ENCODE measurements around the gene XRN1.
"Not testable (repeated sequence)": the region's sequence is repeated elsewhere in the genome, so short reads cannot be mapped to it uniquely, and the experiment has no call there.

The XRN1 gene

GRCh38 chr3:142459929-142460328 lies 12.1 kb upstream of the XRN1 start:
- Histone ChIP-seq H3K4me3 (ENCODE audit: low read length in 2 of 2) (no peak overlapping the region), H3K36me3 (ENCODE audit: control insufficient read depth in 2 of 2, insufficient read depth in 2 of 2, low read length in 2 of 2) (peaks cover 7 to 12% of the 10 kb centered on the region in 2 donors)

GRCh38 chr3:142459096-142459495 lies 11.3 kb upstream of the XRN1 start:
- Histone ChIP-seq H3K9me3 (ENCODE audit: control insufficient read depth in 2 of 2, low read length in 2 of 2) (no peaks in the 10 kb centered on the region), H3K27ac (ENCODE audit: low read length) (no peak overlapping the region), H3K27me3 (ENCODE audit: control insufficient read depth in 1 of 2, insufficient read depth in 2 of 2, low read length in 2 of 2) (no peaks in the 10 kb centered on the region), H3K4me3 (ENCODE audit: low read length in 2 of 2) (no peak overlapping the region), H3K9ac (ENCODE audit: low read length in 2 of 2) (no peak overlapping the region), H3K4me1 (ENCODE audit: control insufficient read depth, insufficient read depth, low read length) (no peaks in the 10 kb centered on the region), H3K36me3 (ENCODE audit: control insufficient read depth in 2 of 2, insufficient read depth in 2 of 2, low read length in 2 of 2) (peaks cover 7 to 12% of the 10 kb centered on the region in 2 donors)

More at GRCh38 chr3:142459929-142460328, 12.1 kb upstream of the XRN1 start:
- Histone ChIP-seq H3K4me1 (ENCODE audit: control insufficient read depth, insufficient read depth, low read length) (no peaks in the 10 kb centered on the region), H3K9ac (ENCODE audit: low read length in 2 of 2) (no peak overlapping the region), H3K27me3 (ENCODE audit: control insufficient read depth in 1 of 2, insufficient read depth in 2 of 2, low read length in 2 of 2) (no peaks in the 10 kb centered on the region), H3K27ac (ENCODE audit: low read length) (no peak overlapping the region), H3K9me3 (ENCODE audit: control insufficient read depth in 2 of 2, low read length in 2 of 2) (no peaks in the 10 kb centered on the region)

GRCh38 chr3:142450881-142451280 lies 3.0 kb upstream of the XRN1 start:
- Histone ChIP-seq H3K9me3 (ENCODE audit: control insufficient read depth in 2 of 2, low read length in 2 of 2) (no peaks in the 10 kb centered on the region), H3K27me3 (ENCODE audit: control insufficient read depth in 1 of 2, insufficient read depth in 2 of 2, low read length in 2 of 2) (no peaks in the 10 kb centered on the region), H3K4me3 (ENCODE audit: low read length in 2 of 2) (no peak overlapping the region), H3K4me1 (ENCODE audit: control insufficient read depth, insufficient read depth, low read length) (no peaks in the 10 kb centered on the region), H3K9ac (ENCODE audit: low read length in 2 of 2) (no peak overlapping the region), H3K36me3 (ENCODE audit: control insufficient read depth in 2 of 2, insufficient read depth in 2 of 2, low read length in 2 of 2) (peaks cover 0 to 5% of the 10 kb centered on the region in 2 donors), H3K27ac (ENCODE audit: low read length) (peak overlapping the region; percentile 2)

GRCh38 chr3:142450189-142450588 lies 2.4 kb upstream of the XRN1 start:
- no peaks in the 10 kb centered on the region for H3K4me1 ChIP-seq (ENCODE audit: control insufficient read depth, insufficient read depth, low read length)
- H3K4me3 ChIP-seq (ENCODE audit: low read length in 2 of 2), result no peak overlapping the region

GRCh38 chr3:142447301-142447851 lies 461 bp downstream of the XRN1 start:
- H3K27ac ChIP-seq (ENCODE audit: low read length), result peak overlapping the region; percentile 92
- no peaks in the 10 kb centered on the region for H3K9me3 ChIP-seq (ENCODE audit: control insufficient read depth in 2 of 2, low read length in 2 of 2)
- no peaks in the 10 kb centered on the region for H3K27me3 ChIP-seq (ENCODE audit: control insufficient read depth in 1 of 2, insufficient read depth in 2 of 2, low read length in 2 of 2)
- peak overlapping the region; percentile 91 to 100 for H3K9ac ChIP-seq (ENCODE audit: low read length in 2 of 2)
- no peaks in the 10 kb centered on the region for H3K36me3 ChIP-seq (ENCODE audit: control insufficient read depth in 2 of 2, insufficient read depth in 2 of 2, low read length in 2 of 2)
- no peaks in the 10 kb centered on the region for H3K4me1 ChIP-seq (ENCODE audit: control insufficient read depth, insufficient read depth, low read length)
- peak overlapping the region; percentile 89 to 99 for H3K4me3 ChIP-seq (ENCODE audit: low read length in 2 of 2)

More at GRCh38 chr3:142450189-142450588, 2.4 kb upstream of the XRN1 start:
- H3K9me3 ChIP-seq (ENCODE audit: control insufficient read depth in 2 of 2, low read length in 2 of 2), result no peaks in the 10 kb centered on the region
- H3K27me3 ChIP-seq (ENCODE audit: control insufficient read depth in 1 of 2, insufficient read depth in 2 of 2, low read length in 2 of 2), result no peaks in the 10 kb centered on the region
- peaks cover 0 to 5% of the 10 kb centered on the region in 2 donors for H3K36me3 ChIP-seq (ENCODE audit: control insufficient read depth in 2 of 2, insufficient read depth in 2 of 2, low read length in 2 of 2)
- peak overlapping the region; percentile 2 for H3K27ac ChIP-seq (ENCODE audit: low read length)
- H3K9ac ChIP-seq (ENCODE audit: low read length in 2 of 2), result no peak overlapping the region

GRCh38 chr3:142445816-142446254 lies 2.0 kb downstream of the XRN1 start:
- Histone ChIP-seq H3K9ac (ENCODE audit: low read length in 2 of 2) (no peak overlapping the region), H3K9me3 (ENCODE audit: control insufficient read depth in 2 of 2, low read length in 2 of 2) (no peaks in the 10 kb centered on the region), H3K27me3 (ENCODE audit: control insufficient read depth in 1 of 2, insufficient read depth in 2 of 2, low read length in 2 of 2) (no peaks in the 10 kb centered on the region), H3K4me3 (ENCODE audit: low read length in 2 of 2) (peak overlapping the region in 1 of 2 donors; percentile 89), H3K27ac (ENCODE audit: low read length) (no peak overlapping the region), H3K36me3 (ENCODE audit: control insufficient read depth in 2 of 2, insufficient read depth in 2 of 2, low read length in 2 of 2) (no peaks in the 10 kb centered on the region), H3K4me1 (ENCODE audit: control insufficient read depth, insufficient read depth, low read length) (no peaks in the 10 kb centered on the region)

- Histone ChIP-seq H3K9ac (ENCODE audit: low read length in 2 of 2) (no peak overlapping the region), H3K4me1 (ENCODE audit: control insufficient read depth, insufficient read depth, low read length) (no peaks in the 10 kb centered on the region), H3K9me3 (ENCODE audit: control insufficient read depth in 2 of 2, low read length in 2 of 2) (no peaks in the 10 kb centered on the region), H3K4me3 (ENCODE audit: low read length in 2 of 2) (no peak overlapping the region), H3K36me3 (ENCODE audit: control insufficient read depth in 2 of 2, insufficient read depth in 2 of 2, low read length in 2 of 2) (no peaks in the 10 kb centered on the region), H3K27ac (ENCODE audit: low read length) (no peak overlapping the region), H3K27me3 (ENCODE audit: control insufficient read depth in 1 of 2, insufficient read depth in 2 of 2, low read length in 2 of 2) (no peaks in the 10 kb centered on the region)
Observed at GRCh38 chr3:142444343-142444742, 3.5 kb downstream of the XRN1 start.

- not testable (repeated sequence) for H3K9ac ChIP-seq (ENCODE audit: low read length in 2 of 2); H3K36me3 ChIP-seq (ENCODE audit: control insufficient read depth in 2 of 2, insufficient read depth in 2 of 2, low read length in 2 of 2); H3K27ac ChIP-seq (ENCODE audit: low read length); H3K4me3 ChIP-seq (ENCODE audit: low read length in 2 of 2); H3K27me3 ChIP-seq (ENCODE audit: control insufficient read depth in 1 of 2, insufficient read depth in 2 of 2, low read length in 2 of 2); H3K9me3 ChIP-seq (ENCODE audit: control insufficient read depth in 2 of 2, low read length in 2 of 2); H3K4me1 ChIP-seq (ENCODE audit: control insufficient read depth, insufficient read depth, low read length)
Observed at GRCh38 chr3:142443060-142443459, 4.8 kb downstream of the XRN1 start.

- not testable (repeated sequence) for H3K4me3 ChIP-seq (ENCODE audit: low read length in 2 of 2); H3K9ac ChIP-seq (ENCODE audit: low read length in 2 of 2); H3K9me3 ChIP-seq (ENCODE audit: control insufficient read depth in 2 of 2, low read length in 2 of 2); H3K27ac ChIP-seq (ENCODE audit: low read length); H3K27me3 ChIP-seq (ENCODE audit: control insufficient read depth in 1 of 2, insufficient read depth in 2 of 2, low read length in 2 of 2); H3K36me3 ChIP-seq (ENCODE audit: control insufficient read depth in 2 of 2, insufficient read depth in 2 of 2, low read length in 2 of 2); H3K4me1 ChIP-seq (ENCODE audit: control insufficient read depth, insufficient read depth, low read length)
Observed at GRCh38 chr3:142439499-142440220, 8.2 kb downstream of the XRN1 start.

GRCh38 chr3:142438096-142438495 lies 9.7 kb downstream of the XRN1 start:
- not testable (repeated sequence) for H3K9me3 ChIP-seq (ENCODE audit: control insufficient read depth in 2 of 2, low read length in 2 of 2)

GRCh38 chr3:142436951-142437585 lies 10.8 kb downstream of the XRN1 start:
- H3K4me1 ChIP-seq (ENCODE audit: control insufficient read depth, insufficient read depth, low read length), result no peaks in the 10 kb centered on the region
- no peak overlapping the region for H3K4me3 ChIP-seq (ENCODE audit: low read length in 2 of 2)
- no peaks in the 10 kb centered on the region for H3K9me3 ChIP-seq (ENCODE audit: control insufficient read depth in 2 of 2, low read length in 2 of 2)
- H3K9ac ChIP-seq (ENCODE audit: low read length in 2 of 2), result no peak overlapping the region
- H3K27me3 ChIP-seq (ENCODE audit: control insufficient read depth in 1 of 2, insufficient read depth in 2 of 2, low read length in 2 of 2), result no peaks in the 10 kb centered on the region
- H3K36me3 ChIP-seq (ENCODE audit: control insufficient read depth in 2 of 2, insufficient read depth in 2 of 2, low read length in 2 of 2), result peaks cover 0 to 3% of the 10 kb centered on the region in 2 donors
- no peak overlapping the region for H3K27ac ChIP-seq (ENCODE audit: low read length)

More at GRCh38 chr3:142438096-142438495, 9.7 kb downstream of the XRN1 start:
- H3K9ac ChIP-seq (ENCODE audit: low read length in 2 of 2); H3K27ac ChIP-seq (ENCODE audit: low read length); H3K4me1 ChIP-seq (ENCODE audit: control insufficient read depth, insufficient read depth, low read length); H3K36me3 ChIP-seq (ENCODE audit: control insufficient read depth in 2 of 2, insufficient read depth in 2 of 2, low read length in 2 of 2); H3K27me3 ChIP-seq (ENCODE audit: control insufficient read depth in 1 of 2, insufficient read depth in 2 of 2, low read length in 2 of 2); H3K4me3 ChIP-seq (ENCODE audit: low read length in 2 of 2): not testable (repeated sequence)

Measured in stomach smooth muscle (tissue), 2 donors.